Stimulated activated naive CD4-positive, alpha-beta T cell (primary cell): ENCODE results near the gene CLDND2.
"Not testable (repeated sequence)": the region's sequence is repeated elsewhere in the genome, so short reads cannot be mapped to it uniquely, and the experiment has no call there.

Experiments used
- DNase-seq, 6 experiments: peaks; one replicate each; lab custom pipeline; 2025; lab: John Stamatoyannopoulos, UW

The CLDND2 gene

GRCh38 chr19:51368366-51369282, at the start of gene CLDND2:
CLDND2 (minus strand) TSS chr19:51369003; CDS start chr19:51368577, 426 bp downstream.
- DNase-seq = peak in 2 of 6 experiments; percentile 18 to 28

- no peak for DNase-seq
Observed at GRCh38 chr19:51417810-51418157, 49.0 kb upstream of the CLDND2 start.

- no peak for DNase-seq
Observed at GRCh38 chr19:51417107-51417809, 48.5 kb upstream of the CLDND2 start, which contains the start of gene SIGLEC10. SIGLEC10 (minus strand) TSS chr19:51417642; CDS start chr19:51417581, 61 bp downstream.

GRCh38 chr19:51416422-51416821, 47.6 kb upstream of the CLDND2 start:
- DNase-seq = not testable (repeated sequence)

GRCh38 chr19:51415187-51415586, 46.4 kb upstream of the CLDND2 start:
- no peak for DNase-seq

GRCh38 chr19:51410950-51411748, 42.3 kb upstream of the CLDND2 start:
- no peak for DNase-seq

- DNase-seq = peak in 1 of 6 experiments; percentile 4
Observed at GRCh38 chr19:51407511-51408131, 38.8 kb upstream of the CLDND2 start.

- DNase-seq = no peak
Observed at GRCh38 chr19:51402117-51402516, 33.3 kb upstream of the CLDND2 start.

- DNase-seq = not testable (repeated sequence)
Observed at GRCh38 chr19:51399936-51400335, 31.1 kb upstream of the CLDND2 start.

GRCh38 chr19:51399231-51399630, 30.4 kb upstream of the CLDND2 start:
- no peak for DNase-seq

GRCh38 chr19:51398096-51398704, 29.4 kb upstream of the CLDND2 start:
- DNase-seq = peak in 1 of 6 experiments; percentile 14

- not testable (repeated sequence) for DNase-seq
Observed at GRCh38 chr19:51397453-51397852, 28.6 kb upstream of the CLDND2 start.

GRCh38 chr19:51396175-51396574, 27.4 kb upstream of the CLDND2 start:
- no peak for DNase-seq

GRCh38 chr19:51394050-51394836, 25.4 kb upstream of the CLDND2 start:
- peak; percentile 70 to 88 (median 86) for DNase-seq

- no peak for DNase-seq
Observed at GRCh38 chr19:51392701-51393100, 23.9 kb upstream of the CLDND2 start.

- DNase-seq = no peak
Observed at GRCh38 chr19:51391073-51391611, 22.3 kb upstream of the CLDND2 start.

GRCh38 chr19:51389143-51389542, 20.3 kb upstream of the CLDND2 start:
- no peak for DNase-seq

- DNase-seq = no peak
Observed at GRCh38 chr19:51387924-51388389, 19.2 kb upstream of the CLDND2 start, which contains the start of gene LIM2. LIM2 (minus strand) TSS chr19:51387974; CDS start chr19:51387443, 531 bp downstream.

- no peak for DNase-seq
Observed at GRCh38 chr19:51386882-51387520, 18.2 kb upstream of the CLDND2 start.
